Kidney epithelial cell (primary cell): ENCODE data around the gene MIPOL1. TPM values are rescaled to one million over a fixed set of nuclear protein-coding genes. Genes with fewer than 3 reads are reported as not detected.

Source experiments
- DNase-seq: peaks from one replicate; pipeline ENCODE4 v3.0.0-alpha.2; 2010; ENCODE audit warnings: low read depth
- H3K27me3 ChIP-seq: 2 replicates; pipeline ENCODE4 v1.6.0; 2011; ENCODE audit warnings: low read length; ENCODE audit not compliant: control insufficient read depth, insufficient read depth
- H3K36me3 ChIP-seq: 2 replicates; pipeline ENCODE4 v1.5.1; 2011; ENCODE audit warnings: low read length; ENCODE audit not compliant: control insufficient read depth, insufficient read depth
- H3K4me3 ChIP-seq: 2 replicates; pipeline ENCODE4 v1.5.1; 2011; ENCODE audit warnings: low read depth, mild to moderate bottlenecking, control low read depth, low read length
- total RNA-seq: library from RNA; depleted of rRNA; stranded (reverse); fragments of >200 nt; gene quantifications from 2 replicates; pipeline ENCODE4 v1.2.3, GENCODE V29; 2015
- TF ChIP-seq, protein P1 (sequence below): IDR thresholded peaks from 2 replicates; pipeline ENCODE4 v1.5.1; 2011; ENCODE audit warnings: mild to moderate bottlenecking, moderate library complexity, low read length, control low read depth, inconsistent platforms; ENCODE audit not compliant: insufficient read depth, poor library complexity, severe bottlenecking

MIPOL1 gene
- total RNA-seq, 1 donor from 2014 or later = 7.1 TPM

DNA sequence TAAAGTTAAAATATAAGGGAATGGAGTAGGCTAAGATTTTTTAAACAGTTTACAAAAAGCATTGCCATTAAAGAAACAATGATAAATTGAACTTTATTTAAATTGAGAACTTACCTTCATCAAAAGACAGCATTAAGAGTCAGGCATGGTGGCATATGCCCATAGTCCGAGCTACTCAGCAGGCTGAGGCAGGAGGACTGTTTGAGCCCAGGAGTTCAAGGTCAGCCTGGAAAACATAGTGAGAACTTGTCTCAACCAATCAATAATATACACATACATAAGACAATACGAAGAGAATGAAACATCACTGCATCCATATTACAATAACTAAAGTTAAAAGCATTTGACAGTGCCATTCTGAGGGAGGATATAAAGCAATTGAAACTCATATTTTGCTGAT lies 299.7 kb downstream of the MIPOL1 start:
- no peak for DNase-seq
- TF ChIP-seq, protein P1, sequence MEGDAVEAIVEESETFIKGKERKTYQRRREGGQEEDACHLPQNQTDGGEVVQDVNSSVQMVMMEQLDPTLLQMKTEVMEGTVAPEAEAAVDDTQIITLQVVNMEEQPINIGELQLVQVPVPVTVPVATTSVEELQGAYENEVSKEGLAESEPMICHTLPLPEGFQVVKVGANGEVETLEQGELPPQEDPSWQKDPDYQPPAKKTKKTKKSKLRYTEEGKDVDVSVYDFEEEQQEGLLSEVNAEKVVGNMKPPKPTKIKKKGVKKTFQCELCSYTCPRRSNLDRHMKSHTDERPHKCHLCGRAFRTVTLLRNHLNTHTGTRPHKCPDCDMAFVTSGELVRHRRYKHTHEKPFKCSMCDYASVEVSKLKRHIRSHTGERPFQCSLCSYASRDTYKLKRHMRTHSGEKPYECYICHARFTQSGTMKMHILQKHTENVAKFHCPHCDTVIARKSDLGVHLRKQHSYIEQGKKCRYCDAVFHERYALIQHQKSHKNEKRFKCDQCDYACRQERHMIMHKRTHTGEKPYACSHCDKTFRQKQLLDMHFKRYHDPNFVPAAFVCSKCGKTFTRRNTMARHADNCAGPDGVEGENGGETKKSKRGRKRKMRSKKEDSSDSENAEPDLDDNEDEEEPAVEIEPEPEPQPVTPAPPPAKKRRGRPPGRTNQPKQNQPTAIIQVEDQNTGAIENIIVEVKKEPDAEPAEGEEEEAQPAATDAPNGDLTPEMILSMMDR = no peak
- Histone ChIP-seq H3K36me3 (no peaks in the 10 kb centered on the region), H3K4me3 (no peak overlapping the region), H3K27me3 (no peaks in the 10 kb centered on the region)

DNA sequence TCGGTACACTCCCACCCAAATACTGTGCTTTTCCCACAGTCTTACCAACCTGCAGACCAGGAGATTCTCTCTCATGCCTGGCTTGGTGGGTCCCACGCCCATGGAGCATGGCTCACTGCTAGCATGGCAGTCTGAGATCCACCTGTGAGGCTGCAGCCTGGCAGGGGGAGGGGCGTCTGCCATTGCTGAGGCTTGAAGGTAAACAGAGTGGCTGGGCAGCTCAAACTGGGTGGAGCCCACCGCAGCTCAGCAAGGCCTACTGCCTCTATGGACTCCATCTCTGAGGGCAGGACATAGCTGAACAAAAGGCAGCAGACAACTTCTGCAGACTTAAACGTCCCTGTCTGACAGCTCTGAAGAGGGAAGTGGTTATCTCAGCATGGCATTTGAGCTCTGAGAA lies 304.1 kb downstream of the MIPOL1 start:
- Histone ChIP-seq H3K36me3 (no peaks in the 10 kb centered on the region), H3K27me3 (no peaks in the 10 kb centered on the region), H3K4me3 (no peak overlapping the region)
- TF ChIP-seq, protein P1 = no peak
- no peak for DNase-seq

GRCh38 chr14:37508503-37508902 lies 310.8 kb downstream of the MIPOL1 start:
- DNase-seq = no peak
- TF ChIP-seq, protein P1 = no peak
- Histone ChIP-seq H3K27me3 (no peaks in the 10 kb centered on the region), H3K36me3 (no peaks in the 10 kb centered on the region), H3K4me3 (no peak overlapping the region)

DNA sequence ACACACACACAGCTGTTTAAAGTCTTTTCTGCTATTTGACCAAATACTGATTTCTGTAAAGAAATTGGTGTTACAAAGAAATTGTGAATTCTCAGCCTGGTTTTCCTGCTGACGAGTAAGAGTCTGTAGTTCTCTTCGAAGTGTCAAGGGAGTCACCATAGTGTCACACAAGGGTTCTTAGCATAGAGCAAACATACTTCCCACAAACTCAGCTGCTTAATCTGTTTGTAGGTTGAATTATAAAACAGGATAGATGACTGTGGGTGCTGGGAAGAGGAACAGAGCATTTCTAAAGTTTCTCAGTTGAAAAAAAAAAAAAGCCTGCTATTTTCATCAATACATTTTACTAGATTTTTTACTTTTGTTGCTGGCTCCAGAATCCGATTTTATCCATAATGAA lies 314.4 kb downstream of the MIPOL1 start:
- no peak overlapping the region for H3K4me3 ChIP-seq
- H3K27me3 ChIP-seq = no peaks in the 10 kb centered on the region
- no peaks in the 10 kb centered on the region for H3K36me3 ChIP-seq
- TF ChIP-seq, protein P1 = no peak
- no peak for DNase-seq

- no peaks in the 10 kb centered on the region for H3K27me3 ChIP-seq
- DNase-seq = no peak
- no peak overlapping the region for H3K4me3 ChIP-seq
- TF ChIP-seq, protein P1 = no peak
- no peaks in the 10 kb centered on the region for H3K36me3 ChIP-seq
Measured at GRCh38 chr14:37515771-37516170, 318.0 kb downstream of the MIPOL1 start.

- Histone ChIP-seq H3K4me3 (no peak overlapping the region), H3K36me3 (no peaks in the 10 kb centered on the region), H3K27me3 (no peaks in the 10 kb centered on the region)
- TF ChIP-seq, protein P1 = no peak
- DNase-seq = no peak
Measured at GRCh38 chr14:37526994-37527393, 329.3 kb downstream of the MIPOL1 start.
